ENCODE measurements around the gene SBF1.

SBF1 gene

GRCh38 chr22:50436841-50437341 lies 37.9 kb downstream of the SBF1 start:
- Histone ChIP-seq H3K9ac (ENCODE audit: low read length) (no peak overlapping the region), H3K4me2 (ENCODE audit: low read length) (no peak overlapping the region), H3K4me1 (ENCODE audit: insufficient read depth, low read length, severe bottlenecking) (no peaks in the 10 kb centered on the region), H3K9me3 (ENCODE audit: low read length) (no peaks in the 10 kb centered on the region), H3K27me3 (ENCODE audit: insufficient read depth, low read length) (no peaks in the 10 kb centered on the region), H3K9me2 (ENCODE audit: low read depth, low read length) (no peaks in the 10 kb centered on the region), H3F3A (ENCODE audit: insufficient read depth, low read length) (no peaks in the 10 kb centered on the region), H3K4me3 (ENCODE audit: low read depth, low read length, poor library complexity, severe bottlenecking) (no peak overlapping the region), H3K36me3 (ENCODE audit: insufficient read depth, low read length) (peaks cover 77% of the 10 kb centered on the region), H3K79me2 (ENCODE audit: insufficient read depth, low read length) (no peaks in the 10 kb centered on the region), H4K20me1 (ENCODE audit: insufficient read depth, low read length) (no peaks in the 10 kb centered on the region), H3K27ac (ENCODE audit: low read depth, low read length, poor library complexity, severe bottlenecking) (no peak overlapping the region), H2AFZ (ENCODE audit: low read length) (no peak overlapping the region)
- TF ChIP-seq EZH2 (IDR thresholded peaks at IDR 0.05; ENCODE audit: borderline replicate concordance, low read length) (no peak), CTCF (IDR thresholded peaks at IDR 0.05; ENCODE audit: low read length) (no peak)

GRCh38 chr22:50436015-50436830 lies 38.6 kb downstream of the SBF1 start:
- no peak overlapping the region for H3K4me2 ChIP-seq (ENCODE audit: low read length)
- TF ChIP-seq CTCF (IDR thresholded peaks at IDR 0.05; ENCODE audit: low read length) (no peak), EZH2 (IDR thresholded peaks at IDR 0.05; ENCODE audit: borderline replicate concordance, low read length) (no peak)
- H4K20me1 ChIP-seq (ENCODE audit: insufficient read depth, low read length) = no peaks in the 10 kb centered on the region
- no peak overlapping the region for H3K9ac ChIP-seq (ENCODE audit: low read length)
- no peaks in the 10 kb centered on the region for H3K4me1 ChIP-seq (ENCODE audit: insufficient read depth, low read length, severe bottlenecking)
- no peak overlapping the region for H2AFZ ChIP-seq (ENCODE audit: low read length)
- H3K9me3 ChIP-seq (ENCODE audit: low read length) = no peaks in the 10 kb centered on the region
- H3K9me2 ChIP-seq (ENCODE audit: low read depth, low read length) = no peaks in the 10 kb centered on the region
- H3K27me3 ChIP-seq (ENCODE audit: insufficient read depth, low read length) = no peaks in the 10 kb centered on the region
- H3K36me3 ChIP-seq (ENCODE audit: insufficient read depth, low read length) = peaks cover 77% of the 10 kb centered on the region
- H3K27ac ChIP-seq (ENCODE audit: low read depth, low read length, poor library complexity, severe bottlenecking) = no peak overlapping the region
- no peak overlapping the region for H3K4me3 ChIP-seq (ENCODE audit: low read depth, low read length, poor library complexity, severe bottlenecking)
- H3F3A ChIP-seq (ENCODE audit: insufficient read depth, low read length) = no peaks in the 10 kb centered on the region
- H3K79me2 ChIP-seq (ENCODE audit: insufficient read depth, low read length) = no peaks in the 10 kb centered on the region

- H3K27ac ChIP-seq (ENCODE audit: low read depth, low read length, poor library complexity, severe bottlenecking) = no peak overlapping the region
- no peaks in the 10 kb centered on the region for H3K9me2 ChIP-seq (ENCODE audit: low read depth, low read length)
- no peaks in the 10 kb centered on the region for H4K20me1 ChIP-seq (ENCODE audit: insufficient read depth, low read length)
- H3K9me3 ChIP-seq (ENCODE audit: low read length) = no peaks in the 10 kb centered on the region
- peaks cover 76% of the 10 kb centered on the region for H3K36me3 ChIP-seq (ENCODE audit: insufficient read depth, low read length)
- no peak for TF ChIP-seq EZH2 (IDR thresholded peaks at IDR 0.05; ENCODE audit: borderline replicate concordance, low read length)
- no peak for TF ChIP-seq CTCF (IDR thresholded peaks at IDR 0.05; ENCODE audit: low read length)
- no peaks in the 10 kb centered on the region for H3F3A ChIP-seq (ENCODE audit: insufficient read depth, low read length)
- H3K4me1 ChIP-seq (ENCODE audit: insufficient read depth, low read length, severe bottlenecking) = no peaks in the 10 kb centered on the region
- no peak overlapping the region for H3K4me2 ChIP-seq (ENCODE audit: low read length)
- H3K27me3 ChIP-seq (ENCODE audit: insufficient read depth, low read length) = no peaks in the 10 kb centered on the region
- no peak overlapping the region for H2AFZ ChIP-seq (ENCODE audit: low read length)
- H3K4me3 ChIP-seq (ENCODE audit: low read depth, low read length, poor library complexity, severe bottlenecking) = no peak overlapping the region
- no peak overlapping the region for H3K9ac ChIP-seq (ENCODE audit: low read length)
- no peaks in the 10 kb centered on the region for H3K79me2 ChIP-seq (ENCODE audit: insufficient read depth, low read length)
These were observed 39.4 kb downstream of the SBF1 start for GRCh38 chr22:50435291-50436014.
